Osteocyte (in vitro differentiated cells): ENCODE data around the gene AACS. TPM values are rescaled to one million over a fixed set of nuclear protein-coding genes. Genes with fewer than 3 reads are reported as not detected.
A peak's percentile ranks its signal among the peaks of the same experiment; 100 is the strongest.

Experiments
- DNase-seq: peaks from one replicate; pipeline ENCODE4 v3.0.0; 2021; ENCODE audit warnings: mixed read lengths; ENCODE audit not compliant: unreplicated experiment; ENCODE audit errors: extremely low spot score
- H3K27ac Mint-ChIP-seq: one replicate; pipeline ENCODE4 v1.8.0; 2021; ENCODE audit warnings: mild to moderate bottlenecking, mixed read lengths; ENCODE audit not compliant: unreplicated experiment
- H3K27me3 Mint-ChIP-seq: one replicate; pipeline ENCODE4 v1.8.0; 2021; ENCODE audit warnings: mixed read lengths; ENCODE audit not compliant: unreplicated experiment
- H3K36me3 Mint-ChIP-seq: one replicate; pipeline ENCODE4 v1.8.0; 2021; ENCODE audit warnings: mixed read lengths; ENCODE audit not compliant: unreplicated experiment
- H3K4me1 Mint-ChIP-seq: one replicate; pipeline ENCODE4 v1.8.0; 2021; ENCODE audit warnings: mixed read lengths; ENCODE audit not compliant: unreplicated experiment
- H3K4me3 Mint-ChIP-seq: one replicate; pipeline ENCODE4 v1.8.0; 2021; ENCODE audit warnings: mild to moderate bottlenecking, moderate library complexity, mixed read lengths; ENCODE audit not compliant: unreplicated experiment
- H3K9me3 Mint-ChIP-seq: one replicate; pipeline ENCODE4 v1.8.0; 2021; ENCODE audit warnings: mixed read lengths; ENCODE audit not compliant: unreplicated experiment
- CTCF ChIP-seq: fragments of 200-600 bp; sonication (generic); IDR thresholded peaks from 2 replicates; pipeline ENCODE4 v1.5.0; 2021; ENCODE audit warnings: antibody characterized with exemption, mild to moderate bottlenecking, moderate library complexity
- total RNA-seq: library from RNA; stranded (reverse); gene quantifications from 2 replicates; pipeline ENCODE4 v1.2.1, GENCODE V29; 2021

The AACS gene
- total RNA-seq, 1 donor from 2014 or later, result 22.0 TPM

GRCh38 chr12:125187780-125188741 lies 122.8 kb downstream of the AACS start:
- Mint-ChIP-seq H3K9me3 (no peaks in the 10 kb centered on the region), H3K36me3 (no peaks in the 10 kb centered on the region), H3K27ac (no peak overlapping the region), H3K4me3 (peak overlapping the region; percentile 48), H3K4me1 (peaks cover 18% of the 10 kb centered on the region), H3K27me3 (peaks cover 53% of the 10 kb centered on the region)
- no peak for DNase-seq
- TF ChIP-seq CTCF, result no peak

- Mint-ChIP-seq H3K9me3 (no peaks in the 10 kb centered on the region), H3K36me3 (no peaks in the 10 kb centered on the region), H3K4me1 (peaks cover 14% of the 10 kb centered on the region), H3K4me3 (no peak overlapping the region), H3K27me3 (peaks cover 57% of the 10 kb centered on the region), H3K27ac (no peak overlapping the region)
- DNase-seq, result no peak
- TF ChIP-seq CTCF, result no peak
These were observed 123.8 kb downstream of the AACS start for GRCh38 chr12:125189015-125189414.

- Mint-ChIP-seq H3K27ac (no peak overlapping the region), H3K4me3 (no peak overlapping the region), H3K27me3 (peaks cover 56% of the 10 kb centered on the region)
These were observed 124.3 kb downstream of the AACS start for GRCh38 chr12:125189502-125189901.

GRCh38 chr12:125191361-125192087 lies 126.3 kb downstream of the AACS start:
- TF ChIP-seq CTCF, result no peak
- Mint-ChIP-seq H3K27me3 (peaks cover 57% of the 10 kb centered on the region), H3K9me3 (no peaks in the 10 kb centered on the region), H3K27ac (no peak overlapping the region), H3K36me3 (no peaks in the 10 kb centered on the region), H3K4me1 (peaks cover 8% of the 10 kb centered on the region), H3K4me3 (no peak overlapping the region)
- no peak for DNase-seq

More at GRCh38 chr12:125189502-125189901, 124.3 kb downstream of the AACS start:
- H3K4me1 Mint-ChIP-seq, result peaks cover 14% of the 10 kb centered on the region
- H3K36me3 Mint-ChIP-seq, result no peaks in the 10 kb centered on the region
- no peak for DNase-seq
- H3K9me3 Mint-ChIP-seq, result no peaks in the 10 kb centered on the region
- no peak for TF ChIP-seq CTCF
